GM23248 (cell line): ENCODE results near the gene VASP. TPM values are rescaled to one million over a fixed set of nuclear protein-coding genes. Genes with fewer than 3 reads are reported as not detected.

Experiments used
- DNase-seq: peaks from one replicate; pipeline ENCODE4 v3.0.0-alpha.2; 2015
- H2AFZ ChIP-seq: fragments of 200-600 bp; sonication (generic); 2 replicates; pipeline ENCODE4 v1.6.1; 2016; ENCODE audit warnings: antibody characterized with exemption
- H3F3A ChIP-seq: fragments of 200-600 bp; sonication (generic); 2 replicates; pipeline ENCODE4 v1.6.1; 2016; ENCODE audit warnings: mild to moderate bottlenecking, antibody characterized with exemption, mixed run types; ENCODE audit not compliant: insufficient read depth
- H3K27ac ChIP-seq: fragments of 200-600 bp; sonication (generic); 2 replicates; pipeline ENCODE4 v1.5.1; 2016; ENCODE audit warnings: mild to moderate bottlenecking
- H3K27me3 ChIP-seq: fragments of 200-600 bp; sonication (generic); replicated peaks from 2 replicates; pipeline ENCODE4 v1.6.1; 2016; ENCODE audit warnings: mild to moderate bottlenecking; ENCODE audit not compliant: insufficient read depth
- H3K36me3 ChIP-seq: fragments of 200-600 bp; sonication (generic); 2 replicates; pipeline ENCODE4 v1.6.1; 2016; ENCODE audit warnings: low read depth, mild to moderate bottlenecking
- H3K4me1 ChIP-seq: fragments of 200-600 bp; sonication (generic); 2 replicates; pipeline ENCODE4 v1.6.1; 2016; ENCODE audit warnings: mild to moderate bottlenecking; ENCODE audit not compliant: insufficient read depth
- H3K4me2 ChIP-seq: fragments of 200-600 bp; sonication (generic); one replicate; pipeline ENCODE4 v1.6.1; 2016; ENCODE audit warnings: mild to moderate bottlenecking; ENCODE audit not compliant: unreplicated experiment
- H3K4me3 ChIP-seq: fragments of 200-600 bp; sonication (generic); 2 replicates; pipeline ENCODE4 v1.5.1; 2016; ENCODE audit warnings: mild to moderate bottlenecking
- H3K79me2 ChIP-seq: fragments of 200-600 bp; sonication (generic); 2 replicates; pipeline ENCODE4 v1.6.1; 2016; ENCODE audit warnings: mild to moderate bottlenecking; ENCODE audit not compliant: insufficient read depth
- H3K9ac ChIP-seq: fragments of 200-600 bp; sonication (generic); 2 replicates; pipeline ENCODE4 v1.6.1; 2016; ENCODE audit warnings: mild to moderate bottlenecking
- H3K9me2 ChIP-seq: fragments of 200-600 bp; sonication (generic); 2 replicates; pipeline ENCODE4 v1.6.1; 2016; ENCODE audit warnings: mixed run types, mild to moderate bottlenecking, moderate library complexity; ENCODE audit not compliant: insufficient read depth
- H3K9me3 ChIP-seq: fragments of 200-600 bp; sonication (generic); one replicate; pipeline ENCODE4 v1.6.1; 2017; ENCODE audit warnings: low read depth
- H4K20me1 ChIP-seq: fragments of 200-600 bp; sonication (generic); 2 replicates; pipeline ENCODE4 v1.6.0; 2016; ENCODE audit not compliant: insufficient read depth
- EZH2 ChIP-seq: fragments of 200-600 bp; sonication (generic); IDR thresholded peaks from 2 replicates; pipeline ENCODE4 v1.6.1; 2018; ENCODE audit warnings: antibody characterized with exemption, mild to moderate bottlenecking; ENCODE audit not compliant: insufficient read depth, poor library complexity, severe bottlenecking
- EZH2phosphoT487 ChIP-seq: fragments of 200-600 bp; sonication (generic); IDR thresholded peaks from 2 replicates; pipeline ENCODE4 v1.6.1; 2018; ENCODE audit warnings: antibody characterized with exemption, moderate library complexity, mild to moderate bottlenecking, low read depth; ENCODE audit not compliant: insufficient read depth
- WGBS, 2 experiments: methylation state at CpG; one replicate each; pipeline ENCODE4 v1.1.6; 2015 to 2017; ENCODE audit warnings: low lambda C conversion rate in 2 of 2, low coverage in 1 of 2; ENCODE audit errors: missing lambda C conversion rate in 2 of 2; 5-methylcytosine and 5-hydroxymethylcytosine counted together
- in situ Hi-C: fragments of 300-500 bp; cut with MboI; formaldehyde crosslinking; loops from 2 replicates; pipeline ENCODE4 v1.15.0; 2020
- polyA plus RNA-seq: library from polyadenylated mRNA; unstranded; fragments of >200 nt; fragmentation: Nextera tagmentation; extraction: Ambion mirVana; gene quantifications from 2 replicates; pipeline ENCODE4 v1.2.1, GENCODE V29; 2016
- total RNA-seq: library from RNA; depleted of rRNA; stranded (reverse); fragments of >200 nt; shearing (Covaris generic); gene quantifications from 2 replicates; pipeline ENCODE4 v1.2.3, GENCODE V29; 2014

Gene VASP
- total and polyA plus RNA-seq, 2 experiments from 2014 or later, result 31.9 to 135 TPM

DNA sequence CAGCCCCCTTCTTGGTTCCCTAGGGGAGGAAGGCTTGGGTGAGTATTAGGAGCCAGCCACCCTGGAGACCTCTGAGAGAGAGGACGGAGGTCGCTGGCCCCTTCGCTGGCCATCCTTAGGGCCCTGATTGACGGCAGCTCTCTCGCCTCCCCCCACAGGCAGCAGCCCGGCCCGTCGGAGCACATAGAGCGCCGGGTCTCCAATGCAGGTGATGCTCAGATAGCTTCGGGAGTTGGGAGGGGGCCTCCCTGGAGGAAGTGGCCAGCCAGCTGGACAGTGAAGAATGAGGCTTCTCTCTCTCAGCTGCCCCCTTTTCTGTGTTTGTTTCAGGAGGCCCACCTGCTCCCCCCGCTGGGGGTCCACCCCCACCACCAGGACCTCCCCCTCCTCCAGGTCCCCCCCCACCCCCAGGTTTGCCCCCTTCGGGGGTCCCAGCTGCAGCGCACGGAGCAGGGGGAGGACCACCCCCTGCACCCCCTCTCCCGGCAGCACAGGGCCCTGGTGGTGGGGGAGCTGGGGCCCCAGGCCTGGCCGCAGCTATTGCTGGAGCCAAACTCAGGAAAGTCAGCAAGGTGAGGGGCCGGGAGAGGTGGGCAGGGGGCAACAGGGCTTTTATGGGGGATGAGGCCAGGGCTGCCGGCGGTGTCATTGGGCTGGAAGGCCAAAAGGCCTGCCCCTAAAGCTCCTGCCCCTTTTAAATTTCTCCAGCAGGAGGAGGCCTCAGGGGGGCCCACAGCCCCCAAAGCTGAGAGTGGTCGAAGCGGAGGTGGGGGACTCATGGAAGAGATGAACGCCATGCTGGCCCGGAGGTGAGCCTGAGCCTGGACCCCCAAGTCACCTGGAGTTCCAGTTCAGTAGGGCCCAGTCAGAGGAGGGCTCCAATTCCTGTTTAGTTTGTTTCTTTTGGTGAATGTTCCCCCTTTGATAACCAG is 15.0 kb downstream of the VASP start:
- H3K27me3 ChIP-seq, result no peaks in the 10 kb centered on the region
- peaks cover 59% of the 10 kb centered on the region for H3K36me3 ChIP-seq
- H3K9me2 ChIP-seq, result no peaks in the 10 kb centered on the region
- H3K79me2 ChIP-seq, result peaks cover 53% of the 10 kb centered on the region
- no peaks in the 10 kb centered on the region; the same call in 1 of the 2 replicates for H4K20me1 ChIP-seq
- no peak for DNase-seq
- H3K27ac ChIP-seq, result peak overlapping the region; percentile 23
- no peak overlapping the region for H3K4me2 ChIP-seq
- WGBS, 2 experiments, result 80 to 83% methylated on average over 16 to 24 of the region's 24 CpGs
- H3K4me3 ChIP-seq, result no peak overlapping the region
- peaks cover 10% of the 10 kb centered on the region; the same call in 1 of the 2 replicates for H3K4me1 ChIP-seq
- H3F3A ChIP-seq, result peaks cover 20% of the 10 kb centered on the region
- H3K9me3 ChIP-seq, result no peaks in the 10 kb centered on the region
- no peak overlapping the region for H3K9ac ChIP-seq
- no peak for TF ChIP-seq EZH2phosphoT487
- TF ChIP-seq EZH2, result no peak
- H2AFZ ChIP-seq, result no peak overlapping the region
- in situ Hi-C loops, result no loop called here

DNA sequence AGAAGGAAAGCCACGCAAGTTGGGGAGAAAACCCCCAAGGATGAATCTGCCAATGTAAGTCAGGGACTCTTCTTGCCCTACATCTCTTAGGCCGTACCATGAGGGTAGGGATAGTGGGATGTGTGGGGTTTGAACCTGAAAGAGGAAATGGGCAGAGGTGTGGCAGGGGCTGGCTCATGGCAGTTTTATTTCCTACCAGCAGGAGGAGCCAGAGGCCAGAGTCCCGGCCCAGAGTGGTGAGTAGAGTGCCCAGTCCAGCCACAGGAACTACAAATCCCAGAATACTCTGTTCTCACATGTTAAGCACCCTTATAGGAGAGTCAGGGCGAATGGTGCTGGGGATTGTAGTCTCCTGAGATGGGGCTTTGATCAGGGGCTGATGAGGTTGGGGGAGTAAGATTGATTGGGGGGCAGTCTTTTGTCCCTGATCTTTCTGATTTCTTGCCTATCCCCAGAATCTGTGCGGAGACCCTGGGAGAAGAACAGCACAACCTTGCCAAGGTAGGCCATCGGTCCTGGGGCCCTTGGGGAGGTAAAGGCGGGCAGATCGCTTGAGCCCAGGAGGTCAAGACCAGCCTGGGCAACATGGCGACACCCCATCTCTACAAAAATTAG is 16.5 kb downstream of the VASP start:
- WGBS, 2 experiments, result 71 to 72% methylated on average over 9 of the region's 9 CpGs

DNA sequence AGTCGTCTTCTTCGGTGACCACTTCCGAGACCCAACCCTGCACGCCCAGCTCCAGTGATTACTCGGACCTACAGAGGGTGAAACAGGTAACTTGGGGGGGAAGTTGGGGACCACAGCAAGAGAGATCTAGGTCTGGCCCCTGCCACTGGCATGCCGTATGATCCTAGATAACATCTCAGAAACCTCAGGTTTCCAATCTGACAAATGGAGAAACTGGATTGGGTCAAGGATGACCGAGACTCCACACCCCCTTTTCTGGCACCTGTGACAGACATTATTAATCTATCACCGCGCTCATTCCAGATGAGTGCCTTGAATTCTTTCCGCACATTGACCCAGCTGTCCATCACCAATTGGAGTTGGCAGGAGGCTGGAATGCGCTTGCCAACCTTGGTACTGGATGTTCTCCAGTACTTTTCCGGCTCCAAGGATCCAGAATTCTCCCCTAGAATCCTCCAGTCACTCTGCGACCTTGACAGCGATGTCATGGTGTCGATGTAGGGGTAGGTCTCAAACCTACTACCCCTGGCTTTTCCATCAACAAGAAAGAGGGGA is 17.4 kb downstream of the VASP start:
- 92 to 93% methylated on average over 15 of the region's 15 CpGs for WGBS, 2 experiments
- H3K36me3 ChIP-seq, result peaks cover 57% of the 10 kb centered on the region
- H3K27ac ChIP-seq, result no peak overlapping the region
- H3K4me2 ChIP-seq, result no peak overlapping the region
- in situ Hi-C loops, result no loop called here
- DNase-seq, result no peak
- peaks cover 14% of the 10 kb centered on the region; the same call in 1 of the 2 replicates for H3K4me1 ChIP-seq
- no peak for TF ChIP-seq EZH2phosphoT487
- TF ChIP-seq EZH2, result no peak
- peaks cover 34% of the 10 kb centered on the region for H3K79me2 ChIP-seq
- no peaks in the 10 kb centered on the region for H3K27me3 ChIP-seq
- no peaks in the 10 kb centered on the region for H3K9me3 ChIP-seq
- H3K9ac ChIP-seq, result no peak overlapping the region
- no peaks in the 10 kb centered on the region for H3K9me2 ChIP-seq
- H2AFZ ChIP-seq, result no peak overlapping the region
- no peak overlapping the region for H3K4me3 ChIP-seq
- no peaks in the 10 kb centered on the region; the same call in 1 of the 2 replicates for H4K20me1 ChIP-seq
- H3F3A ChIP-seq, result peaks cover 17% of the 10 kb centered on the region

More for the DNA sequence above, 16.5 kb downstream of the VASP start:
- Histone ChIP-seq H3K4me2 (no peak overlapping the region), H3K36me3 (peaks cover 57% of the 10 kb centered on the region), H3K9me2 (no peaks in the 10 kb centered on the region), H4K20me1 (no peaks in the 10 kb centered on the region; the same call in 1 of the 2 replicates), H3K27me3 (no peaks in the 10 kb centered on the region), H3K9ac (no peak overlapping the region), H3K4me3 (no peak overlapping the region), H3K27ac (peak overlapping the region; percentile 61), H3K9me3 (no peaks in the 10 kb centered on the region), H3K4me1 (peaks cover 14% of the 10 kb centered on the region; the same call in 1 of the 2 replicates), H3F3A (peaks cover 17% of the 10 kb centered on the region), H3K79me2 (peaks cover 42% of the 10 kb centered on the region), H2AFZ (no peak overlapping the region)
- peak; percentile 85 for DNase-seq
- in situ Hi-C loops, result no loop called here
- TF ChIP-seq EZH2, result no peak
- no peak for TF ChIP-seq EZH2phosphoT487

DNA sequence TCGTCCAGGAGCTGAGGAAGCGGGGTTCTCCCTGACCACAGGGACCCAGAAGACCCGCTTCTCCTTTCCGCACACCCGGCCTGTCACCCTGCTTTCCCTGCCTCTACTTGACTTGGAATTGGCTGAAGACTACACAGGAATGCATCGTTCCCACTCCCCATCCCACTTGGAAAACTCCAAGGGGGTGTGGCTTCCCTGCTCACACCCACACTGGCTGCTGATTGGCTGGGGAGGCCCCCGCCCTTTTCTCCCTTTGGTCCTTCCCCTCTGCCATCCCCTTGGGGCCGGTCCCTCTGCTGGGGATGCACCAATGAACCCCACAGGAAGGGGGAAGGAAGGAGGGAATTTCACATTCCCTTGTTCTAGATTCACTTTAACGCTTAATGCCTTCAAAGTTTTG is 18.9 kb downstream of the VASP start:
- Histone ChIP-seq H3K36me3 (peaks cover 46% of the 10 kb centered on the region), H3K4me2 (no peak overlapping the region), H3K9me3 (no peaks in the 10 kb centered on the region), H3F3A (peaks cover 18% of the 10 kb centered on the region), H3K27ac (no peak overlapping the region), H3K4me3 (no peak overlapping the region), H3K9ac (no peak overlapping the region), H3K4me1 (peaks cover 14% of the 10 kb centered on the region; the same call in 1 of the 2 replicates), H4K20me1 (no peaks in the 10 kb centered on the region; the same call in 1 of the 2 replicates), H3K79me2 (peaks cover 20% of the 10 kb centered on the region), H3K27me3 (no peaks in the 10 kb centered on the region), H2AFZ (no peak overlapping the region), H3K9me2 (no peaks in the 10 kb centered on the region)
- no peak for TF ChIP-seq EZH2
- no peak for TF ChIP-seq EZH2phosphoT487
- 82 to 83% methylated on average over 9 of the region's 9 CpGs for WGBS, 2 experiments
- DNase-seq, result peak; percentile 67
- in situ Hi-C loops, result no loop called here
